Parathyroid adenoma (tissue), 2 donors: ENCODE results near the gene KCNH2.
A peak's percentile ranks its signal among the peaks of the same experiment; 100 is the strongest.

Source experiments
- H2AFZ ChIP-seq: fragments of 300-600 bp; sonication (generic); one replicate; pipeline ENCODE4 v1.7.0; 2017; ENCODE audit warnings: antibody characterized with exemption, mild to moderate bottlenecking
- H3K27ac ChIP-seq: fragments of 300-600 bp; sonication (generic); one replicate; pipeline ENCODE4 v1.7.0; 2017
- H3K27me3 ChIP-seq: fragments of 300-600 bp; sonication (generic); one replicate; pipeline ENCODE4 v1.7.0; 2017; ENCODE audit warnings: low read length; ENCODE audit not compliant: control insufficient read depth, insufficient read depth
- H3K36me3 ChIP-seq: fragments of 300-600 bp; sonication (generic); one replicate; pipeline ENCODE4 v1.7.0; 2017; ENCODE audit warnings: low read length; ENCODE audit not compliant: control insufficient read depth, insufficient read depth
- H3K4me1 ChIP-seq: fragments of 300-600 bp; sonication (generic); one replicate; pipeline ENCODE4 v1.7.0; 2017; ENCODE audit warnings: control low read depth
- H3K4me2 ChIP-seq: fragments of 300-600 bp; sonication (generic); one replicate; pipeline ENCODE4 v1.7.0; 2017; ENCODE audit warnings: low read length
- H3K4me3 ChIP-seq: fragments of 300-600 bp; sonication (generic); one replicate; pipeline ENCODE4 v1.7.0; 2017; ENCODE audit warnings: low read depth, low read length
- H3K79me2 ChIP-seq: fragments of 300-600 bp; sonication (generic); one replicate; pipeline ENCODE4 v1.7.0; 2017; ENCODE audit warnings: control low read depth
- H3K9ac ChIP-seq: fragments of 300-600 bp; sonication (generic); one replicate; pipeline ENCODE4 v1.7.0; 2017; ENCODE audit warnings: mild to moderate bottlenecking
- H3K9me3 ChIP-seq: fragments of 300-600 bp; sonication (generic); one replicate; pipeline ENCODE4 v1.7.0; 2017; ENCODE audit warnings: low read length; ENCODE audit not compliant: control insufficient read depth
- TF ChIP-seq, protein P1 (sequence below): fragments of 300-600 bp; sonication (generic); IDR thresholded peaks from one replicate; pipeline ENCODE4 v1.7.0; 2017; ENCODE audit warnings: antibody characterized with exemption, mild to moderate bottlenecking
- donor health status: primary hyperparathyroidism.

Gene KCNH2

DNA sequence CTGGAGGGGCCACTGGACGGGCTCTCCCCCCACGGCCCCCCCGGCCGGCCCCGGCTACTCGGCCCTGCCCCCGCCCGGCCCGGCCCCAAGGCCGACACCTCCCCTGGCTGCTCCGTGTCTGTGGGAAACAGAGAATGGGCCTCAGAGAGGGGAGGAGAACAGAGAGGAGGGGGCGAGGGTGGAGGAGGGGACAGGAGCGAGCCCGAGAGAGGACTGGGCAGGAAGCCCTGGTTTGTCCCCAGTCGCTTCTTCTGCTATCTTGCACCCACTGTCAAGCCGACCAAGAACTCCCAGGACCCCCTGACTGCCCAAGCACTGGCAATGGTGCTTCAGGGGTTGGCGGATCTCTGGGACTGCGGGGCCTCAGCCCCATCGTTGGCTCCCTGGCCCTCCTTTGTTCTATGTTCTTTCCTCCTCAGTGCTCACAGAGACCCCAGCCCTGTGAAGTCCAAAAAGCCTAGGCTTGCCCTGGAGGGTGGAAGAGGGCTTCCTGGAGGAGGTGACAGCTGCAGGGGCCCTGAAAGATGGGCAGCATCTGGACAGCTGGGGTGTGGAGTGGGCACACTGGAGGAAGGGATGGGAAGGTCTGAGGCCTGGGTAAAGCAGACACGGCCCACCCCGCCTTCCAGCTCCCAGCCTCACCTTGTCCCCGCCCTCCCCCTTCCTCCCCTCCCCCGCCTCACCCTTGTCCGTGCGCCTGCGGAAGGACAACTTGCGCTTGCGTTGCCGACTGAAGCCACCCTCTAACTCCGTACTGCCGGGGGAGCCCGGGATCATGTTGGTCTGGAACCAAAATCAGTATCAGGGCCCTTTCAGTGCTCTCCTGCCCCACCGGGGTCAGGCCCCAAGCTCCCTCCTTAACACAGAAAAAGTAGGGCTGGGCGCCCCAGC, 30.1 kb downstream of the KCNH2 start:
- no peak overlapping the region for H3K9ac ChIP-seq
- H3K4me3 ChIP-seq, result no peak overlapping the region
- H3K27me3 ChIP-seq, result no peaks in the 10 kb centered on the region
- TF ChIP-seq, protein P1, sequence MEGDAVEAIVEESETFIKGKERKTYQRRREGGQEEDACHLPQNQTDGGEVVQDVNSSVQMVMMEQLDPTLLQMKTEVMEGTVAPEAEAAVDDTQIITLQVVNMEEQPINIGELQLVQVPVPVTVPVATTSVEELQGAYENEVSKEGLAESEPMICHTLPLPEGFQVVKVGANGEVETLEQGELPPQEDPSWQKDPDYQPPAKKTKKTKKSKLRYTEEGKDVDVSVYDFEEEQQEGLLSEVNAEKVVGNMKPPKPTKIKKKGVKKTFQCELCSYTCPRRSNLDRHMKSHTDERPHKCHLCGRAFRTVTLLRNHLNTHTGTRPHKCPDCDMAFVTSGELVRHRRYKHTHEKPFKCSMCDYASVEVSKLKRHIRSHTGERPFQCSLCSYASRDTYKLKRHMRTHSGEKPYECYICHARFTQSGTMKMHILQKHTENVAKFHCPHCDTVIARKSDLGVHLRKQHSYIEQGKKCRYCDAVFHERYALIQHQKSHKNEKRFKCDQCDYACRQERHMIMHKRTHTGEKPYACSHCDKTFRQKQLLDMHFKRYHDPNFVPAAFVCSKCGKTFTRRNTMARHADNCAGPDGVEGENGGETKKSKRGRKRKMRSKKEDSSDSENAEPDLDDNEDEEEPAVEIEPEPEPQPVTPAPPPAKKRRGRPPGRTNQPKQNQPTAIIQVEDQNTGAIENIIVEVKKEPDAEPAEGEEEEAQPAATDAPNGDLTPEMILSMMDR, result no peak
- no peak overlapping the region for H3K4me2 ChIP-seq
- H3K36me3 ChIP-seq, result no peaks in the 10 kb centered on the region
- no peaks in the 10 kb centered on the region for H3K4me1 ChIP-seq
- no peaks in the 10 kb centered on the region for H3K9me3 ChIP-seq
- H3K27ac ChIP-seq, result no peak overlapping the region
- no peaks in the 10 kb centered on the region for H3K79me2 ChIP-seq
- no peak overlapping the region for H2AFZ ChIP-seq

DNA sequence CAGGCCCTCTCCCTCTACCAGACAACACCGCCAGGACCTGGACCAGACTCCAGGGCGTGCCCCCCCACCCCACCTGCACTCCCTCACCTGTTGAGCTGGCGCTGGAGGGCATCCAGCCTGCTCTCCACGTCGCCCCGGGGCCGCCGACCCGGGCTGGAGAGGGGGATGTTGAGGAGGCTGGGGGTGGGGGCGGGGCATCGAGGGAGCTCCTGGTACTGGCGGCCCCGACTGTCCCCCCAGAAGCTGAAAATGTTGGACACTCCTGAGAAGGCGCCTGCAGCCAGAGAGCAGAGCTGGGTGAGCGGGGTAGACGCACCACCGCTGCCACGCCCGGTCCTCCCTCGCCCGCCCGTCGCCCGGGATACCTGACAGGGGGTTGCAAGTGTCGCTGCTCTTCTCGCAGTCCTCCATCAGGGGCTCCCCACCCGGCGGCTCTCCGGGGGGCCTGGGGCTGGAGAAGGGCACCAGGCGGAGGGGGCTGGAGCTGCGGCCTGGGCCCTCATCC, 30.8 kb downstream of the KCNH2 start:
- H3K9me3 ChIP-seq, result no peaks in the 10 kb centered on the region

DNA sequence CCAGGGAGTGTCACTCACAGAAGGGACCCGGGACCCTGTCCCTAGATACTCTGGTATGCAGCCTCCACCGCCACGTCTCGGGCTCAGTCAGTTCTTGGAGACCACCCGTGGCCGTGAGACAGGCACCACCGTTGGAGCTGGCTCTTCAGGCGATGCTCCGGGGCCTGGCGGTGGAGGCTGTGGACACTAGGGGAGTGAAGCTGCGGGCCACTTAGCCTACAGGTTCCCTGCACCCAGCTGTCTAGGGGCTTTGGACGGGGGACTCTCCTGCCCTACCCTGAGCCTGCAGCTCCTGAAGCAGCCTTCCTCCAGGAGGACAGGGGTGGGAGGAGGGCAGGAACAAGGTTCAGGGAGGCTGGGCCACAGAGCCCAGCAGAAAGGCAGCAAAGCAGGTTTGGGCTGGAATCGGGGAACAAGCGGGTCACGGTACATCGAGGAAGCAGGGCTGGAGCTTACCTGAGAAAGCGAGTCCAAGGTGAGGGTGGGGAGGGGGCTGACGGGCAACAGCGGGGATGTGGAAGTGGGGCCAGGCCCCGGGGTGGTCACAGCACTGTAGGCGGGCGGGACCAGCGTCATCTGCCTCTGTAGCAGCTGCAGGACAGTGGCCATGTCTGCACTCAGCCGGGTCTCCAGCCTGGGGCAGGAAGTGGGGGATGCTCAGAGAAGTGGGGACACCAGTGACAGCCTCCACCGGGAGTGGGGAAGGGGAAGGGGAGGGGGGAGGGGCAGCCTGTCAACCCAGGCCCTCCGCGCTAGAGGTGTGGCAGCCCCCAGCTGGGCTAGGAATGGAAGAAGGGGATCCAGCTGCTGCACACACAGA, 31.5 kb downstream of the KCNH2 start:
- peaks cover 12% of the 10 kb centered on the region for H3K4me1 ChIP-seq

More for the DNA sequence above, 30.8 kb downstream of the KCNH2 start:
- Histone ChIP-seq H3K27ac (no peak overlapping the region), H3K9ac (no peak overlapping the region), H3K4me2 (no peak overlapping the region), H3K27me3 (no peaks in the 10 kb centered on the region), H3K79me2 (no peaks in the 10 kb centered on the region), H3K4me3 (no peak overlapping the region), H2AFZ (no peak overlapping the region), H3K4me1 (peaks cover 6% of the 10 kb centered on the region), H3K36me3 (no peaks in the 10 kb centered on the region)
- TF ChIP-seq, protein P1, result no peak

DNA sequence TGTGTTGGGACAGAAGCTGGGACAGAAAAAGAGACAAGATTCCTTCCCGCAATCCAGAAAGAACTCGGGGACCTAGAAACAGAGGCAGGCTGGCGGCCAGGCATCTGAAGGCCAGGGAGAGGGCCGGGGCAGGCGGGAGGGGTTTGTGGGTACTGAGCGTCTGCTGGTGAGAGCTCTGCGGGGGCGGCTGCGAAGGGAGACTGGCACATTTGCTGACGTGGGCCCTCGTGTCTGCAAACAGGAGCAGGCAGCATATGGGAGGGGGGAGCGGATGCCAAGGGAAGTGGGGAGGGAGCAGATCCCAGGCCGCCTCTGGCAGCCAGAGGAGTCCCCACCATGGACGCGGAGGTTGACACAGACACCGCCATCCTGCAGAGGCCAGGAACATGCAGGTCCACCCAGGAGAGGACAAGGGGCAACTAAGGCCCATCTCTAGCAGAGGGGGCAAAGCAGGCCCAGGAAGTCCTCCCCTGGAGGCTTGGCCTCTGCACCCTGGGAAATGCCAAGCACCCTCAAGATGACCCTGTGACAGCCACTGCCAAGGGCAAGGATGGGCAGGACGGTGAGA, 32.2 kb downstream of the KCNH2 start:
- Histone ChIP-seq H3K79me2 (no peaks in the 10 kb centered on the region), H3K4me1 (peaks cover 13% of the 10 kb centered on the region), H2AFZ (no peak overlapping the region), H3K4me3 (no peak overlapping the region), H3K27me3 (no peaks in the 10 kb centered on the region), H3K27ac (peak overlapping the region; percentile 24), H3K4me2 (no peak overlapping the region), H3K9me3 (no peaks in the 10 kb centered on the region), H3K36me3 (no peaks in the 10 kb centered on the region), H3K9ac (no peak overlapping the region)
- TF ChIP-seq, protein P1, result no peak

More for the DNA sequence above, 31.5 kb downstream of the KCNH2 start:
- TF ChIP-seq, protein P1, result no peak
- H3K9me3 ChIP-seq, result no peaks in the 10 kb centered on the region
- H3K79me2 ChIP-seq, result no peaks in the 10 kb centered on the region
- no peak overlapping the region for H3K9ac ChIP-seq
- H3K36me3 ChIP-seq, result no peaks in the 10 kb centered on the region
- H3K27me3 ChIP-seq, result no peaks in the 10 kb centered on the region
- H3K4me3 ChIP-seq, result no peak overlapping the region
- peak overlapping the region; percentile 24 for H3K27ac ChIP-seq
- H3K4me2 ChIP-seq, result no peak overlapping the region
- H2AFZ ChIP-seq, result no peak overlapping the region
